GM18868 (cell line): ENCODE results near the gene CNKSR1.
"Not testable (repeated sequence)": the region's sequence is repeated elsewhere in the genome, so short reads cannot be mapped to it uniquely, and the experiment has no call there.

Experiments used
- ATAC-seq: cut with Tn5 transposase; IDR thresholded peaks from one replicate; pipeline ENCODE4 v1.9.1; 2021; ENCODE audit warnings: mild to moderate bottlenecking, moderate library complexity; ENCODE audit not compliant: unreplicated experiment

CNKSR1 gene

GRCh38 chr1:26224606-26225005 is 47.3 kb downstream of the CNKSR1 start:
- ATAC-seq, result no peak

GRCh38 chr1:26225033-26225831 is 47.9 kb downstream of the CNKSR1 start:
- no peak for ATAC-seq

- not testable (repeated sequence) for ATAC-seq
Observed at GRCh38 chr1:26230682-26231081, 53.4 kb downstream of the CNKSR1 start.

GRCh38 chr1:26233903-26234643 is 56.8 kb downstream of the CNKSR1 start, which contains the start of gene CEP85:
CEP85 (plus strand) TSS chr1:26234200; CDS start chr1:26239784, 5,584 bp downstream.
- peak; percentile 86 for ATAC-seq

DNA sequence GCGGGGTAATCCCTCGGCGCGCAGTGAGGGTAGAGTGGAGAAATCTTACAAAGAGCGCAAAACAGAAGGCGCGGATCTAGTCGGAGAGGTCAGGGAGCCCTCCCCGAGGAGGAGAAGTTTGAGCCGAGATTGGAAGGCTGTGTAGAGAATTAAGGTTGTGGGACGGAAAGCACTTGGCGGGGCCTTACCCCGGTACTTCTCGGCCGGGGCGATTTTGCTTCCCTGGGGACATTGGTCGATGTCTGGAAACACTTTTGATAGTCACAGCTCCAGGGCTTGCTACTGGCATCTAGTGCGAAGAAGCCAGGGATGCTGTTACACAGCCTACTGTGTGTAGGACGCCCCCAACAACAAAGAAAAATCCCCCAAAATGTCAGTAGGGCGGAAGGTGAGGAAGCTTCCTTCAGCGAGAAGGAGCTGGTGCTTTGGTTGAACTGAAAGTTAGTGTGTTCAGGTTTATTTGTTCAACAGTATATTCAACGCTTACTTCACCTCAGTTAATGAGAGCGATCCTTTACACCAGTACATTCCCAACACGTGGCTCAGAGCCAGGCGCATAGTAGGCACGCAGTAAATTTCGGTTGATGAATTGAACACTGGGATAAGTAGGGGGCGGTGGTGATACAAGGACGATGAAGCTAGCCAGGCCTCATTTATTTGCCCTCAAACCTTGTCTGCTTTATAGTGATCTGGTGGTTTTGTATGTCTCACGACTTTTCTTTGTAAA is 57.5 kb downstream of the CNKSR1 start:
- no peak for ATAC-seq

DNA sequence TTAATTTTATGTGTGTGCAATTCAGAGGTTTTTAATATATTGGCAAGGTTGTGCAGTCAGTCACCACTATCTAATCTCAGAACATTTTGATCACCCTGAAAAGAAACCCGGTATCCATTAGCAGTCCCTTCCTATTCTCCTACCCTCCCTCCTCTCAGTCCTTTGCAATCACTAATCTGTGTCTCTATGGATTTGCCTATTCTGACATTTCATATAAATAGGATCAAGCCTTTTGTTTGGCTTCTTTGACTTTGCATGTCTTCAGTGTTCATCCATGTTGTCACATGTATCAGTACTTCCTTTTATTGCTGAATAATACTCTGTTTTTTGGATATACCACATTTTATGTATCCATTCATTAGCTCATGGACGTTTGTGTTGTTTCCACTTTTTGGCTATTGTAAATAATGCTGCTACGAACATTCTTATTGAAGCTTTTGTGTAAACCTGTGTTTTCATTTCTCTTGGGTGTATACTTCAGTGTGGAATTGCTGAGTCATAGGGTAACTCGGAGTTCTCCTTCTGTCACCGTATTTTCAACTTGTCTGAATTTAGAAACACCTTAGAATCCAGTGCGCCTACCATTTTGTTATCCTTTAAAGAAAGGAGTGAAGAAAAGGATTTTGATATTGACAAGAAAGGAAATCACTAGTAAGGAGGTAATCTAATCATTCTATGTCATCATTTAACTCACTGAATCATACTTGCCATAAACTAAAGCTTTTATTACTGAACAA is 60.1 kb downstream of the CNKSR1 start:
- ATAC-seq, result no peak
